AG09309 (cell line): Measurements from ENCODE around the gene RALB.

Source experiments
- DNase-seq: peaks from one replicate; pipeline ENCODE4 v3.0.0-alpha.2; 2010; ENCODE audit warnings: low read depth
- H3K4me3 ChIP-seq: 2 replicates; pipeline ENCODE4 v1.5.1; 2011; ENCODE audit warnings: mild to moderate bottlenecking, low read depth, low read length, moderate library complexity; ENCODE audit not compliant: control insufficient read depth
- CTCF ChIP-seq: IDR thresholded peaks from 2 replicates; pipeline ENCODE4 v1.5.1; 2011; ENCODE audit warnings: mild to moderate bottlenecking, low read depth, low read length, inconsistent platforms; ENCODE audit not compliant: insufficient read depth, control insufficient read depth; ENCODE audit errors: missing control alignments

Gene RALB

DNA sequence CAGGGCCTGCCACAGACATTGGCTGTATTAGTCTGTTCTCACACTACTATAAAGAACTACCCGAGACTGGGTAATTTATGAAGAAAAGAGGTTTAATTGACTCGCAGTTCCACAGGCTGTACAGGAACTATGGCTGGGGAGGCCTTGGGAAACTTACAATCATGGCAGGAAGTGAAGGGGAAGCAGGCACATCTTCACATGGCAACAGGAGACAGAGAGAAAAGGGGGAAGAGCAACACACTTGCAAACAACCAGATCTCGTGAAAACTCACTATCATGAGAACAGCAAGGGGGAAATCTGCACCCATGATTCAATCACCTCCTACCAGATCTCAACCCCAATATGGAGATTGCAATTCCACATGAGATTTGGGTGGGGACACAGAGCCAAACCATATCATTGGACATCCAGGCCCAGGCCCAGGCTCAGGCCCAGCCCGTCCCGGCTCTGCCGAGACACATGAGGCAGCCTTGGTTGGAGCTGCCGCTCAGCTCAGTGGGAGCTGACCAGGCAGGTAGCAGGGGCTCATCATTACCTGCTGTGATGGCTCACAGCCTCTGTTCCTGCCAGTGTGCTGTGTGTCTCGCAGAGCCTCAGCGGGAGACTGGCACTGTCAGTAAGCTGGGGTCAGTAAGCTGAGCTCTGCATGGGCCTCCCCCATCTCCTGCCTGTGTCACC lies 8.6 kb upstream of the RALB start:
- no peak overlapping the region for H3K4me3 ChIP-seq

GRCh38 chr2:120244656-120245519 lies 7.8 kb upstream of the RALB start:
- TF ChIP-seq CTCF: no peak
- H3K4me3 ChIP-seq: no peak overlapping the region
- DNase-seq: no peak

More for the DNA sequence above, 8.6 kb upstream of the RALB start:
- DNase-seq: no peak
- TF ChIP-seq CTCF: no peak

GRCh38 chr2:120245520-120246332 lies 6.9 kb upstream of the RALB start:
- no peak for TF ChIP-seq CTCF
- DNase-seq: no peak

GRCh38 chr2:120246546-120247300 lies 5.9 kb upstream of the RALB start:
- TF ChIP-seq CTCF: no peak
- no peak for DNase-seq
- no peak overlapping the region for H3K4me3 ChIP-seq

More at GRCh38 chr2:120245520-120246332, 6.9 kb upstream of the RALB start:
- no peak overlapping the region for H3K4me3 ChIP-seq

- TF ChIP-seq CTCF: no peak
- no peak overlapping the region for H3K4me3 ChIP-seq
- no peak for DNase-seq
Measured at GRCh38 chr2:120247851-120248250, 4.8 kb upstream of the RALB start.

DNA sequence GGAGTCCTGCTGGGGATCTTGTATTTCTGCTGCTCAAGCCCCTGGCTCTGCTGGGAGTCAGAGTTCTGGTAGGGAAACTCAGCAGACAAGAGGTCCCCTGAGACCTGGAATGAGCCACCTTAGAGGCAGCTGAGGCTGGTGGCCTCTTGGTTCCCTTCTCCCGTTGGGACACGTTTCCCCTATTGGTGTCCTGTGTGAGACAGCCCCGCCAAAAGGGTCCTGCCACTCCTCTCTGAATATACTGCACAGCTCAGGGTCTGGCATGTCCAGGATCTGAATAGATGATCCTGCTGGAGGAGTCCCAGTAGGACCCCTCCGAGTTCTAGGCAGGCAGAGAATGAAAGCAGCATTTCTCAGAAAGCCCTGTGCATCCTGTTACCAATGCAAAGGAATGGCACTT lies 2.0 kb upstream of the RALB start:
- no peak for DNase-seq
- H3K4me3 ChIP-seq: no peak overlapping the region
- TF ChIP-seq CTCF: no peak
